Esophagus muscularis mucosa (tissue), 4 donors: ENCODE results near the gene NELL1. TPM values are rescaled to one million over a fixed set of nuclear protein-coding genes. Genes with fewer than 3 reads are reported as not detected.

Experiments
- DNase-seq: peaks from one replicate; pipeline ENCODE4 v3.0.0-alpha.2; 2017; ENCODE audit errors: extremely low spot score
- H3K27ac ChIP-seq, 4 donors: fragments of 200-600 bp; sonication (generic); replicated peaks in 1 of 4; 1 replicate in 3 of 4; 2 replicates in 1 of 4; pipeline ENCODE4 v1.5.1; 2016 to 2019; ENCODE audit warnings: mild to moderate bottlenecking in 1 of 4
- H3K27me3 ChIP-seq, 4 donors: fragments of 200-600 bp; sonication (generic); one replicate each; pipeline versions ENCODE4 v1.5.1 to v1.6.0; 2016 to 2019
- H3K36me3 ChIP-seq, 4 donors: fragments of 200-600 bp; sonication (generic); one replicate each; pipeline ENCODE4 v1.5.1; 2016 to 2019
- H3K4me1 ChIP-seq, 4 donors: fragments of 200-600 bp; sonication (generic); one replicate each; pipeline ENCODE4 v1.5.1; 2016 to 2019
- H3K4me3 ChIP-seq, 4 donors: fragments of 200-600 bp; sonication (generic); 1 replicate in 2 of 4; 2 replicates in 2 of 4; pipeline ENCODE4 v1.5.1; 2016 to 2019; ENCODE audit warnings: mild to moderate bottlenecking in 4 of 4, moderate library complexity in 1 of 4
- H3K9me3 ChIP-seq, 4 donors: fragments of 200-600 bp; sonication (generic); 1 replicate in 3 of 4; 2 replicates in 1 of 4; pipeline ENCODE4 v1.5.1; 2016 to 2019
- EP300 ChIP-seq: sonication (generic); formaldehyde crosslinking; IDR thresholded peaks from one replicate; pipeline ENCODE4 v1.6.1; 2017; ENCODE audit warnings: antibody characterized with exemption
- POLR2A ChIP-seq: fragments of 450-650 bp; IDR thresholded peaks from one replicate; pipeline ENCODE4 v1.6.1; 2017; ENCODE audit warnings: antibody characterized with exemption, moderate library complexity, mild to moderate bottlenecking, low read depth
- POLR2AphosphoS5 ChIP-seq, 2 donors: sonication (generic); formaldehyde crosslinking; IDR thresholded peaks; one replicate each; pipeline ENCODE4 v1.6.1; 2017; ENCODE audit warnings: antibody characterized with exemption in 2 of 2
- WGBS: methylation state at CpG from one replicate; pipeline ENCODE4 v1.1.5; 2018; 5-methylcytosine and 5-hydroxymethylcytosine counted together
- intact Hi-C: fragments of 100-400 bp; cut with DNase I; formaldehyde crosslinking; loops from one replicate; pipeline ENCODE4 v1.15.1; 2023
- small RNA-seq, 3 donors: library from RNA; depleted of rRNA; stranded (forward); fragments of <200 nt; gene quantifications; one replicate each; pipeline ENCODE3, GENCODE V24; 2016
- total RNA-seq, 4 donors: library from RNA; depleted of rRNA; stranded (reverse); fragments of >200 nt; gene quantifications; one replicate each; pipeline versions ENCODE4 v1.1.0 to v1.2.1, GENCODE V29; 2016
- TF ChIP-seq, protein P1 (sequence below), 3 experiments: fragments of 200-600 bp in 2 of 3; fragments of 450-650 bp in 1 of 3; sonication (generic) in 2 of 3; IDR thresholded peaks; one replicate each; pipeline ENCODE4 v1.5.1; 2017 to 2019; ENCODE audit warnings: antibody characterized with exemption in 3 of 3, mild to moderate bottlenecking in 2 of 3, moderate library complexity in 1 of 3

NELL1 gene
- total RNA-seq, 4 donors from 2014 or later, result 0.65 to 2.7 (median 0.90) TPM

DNA sequence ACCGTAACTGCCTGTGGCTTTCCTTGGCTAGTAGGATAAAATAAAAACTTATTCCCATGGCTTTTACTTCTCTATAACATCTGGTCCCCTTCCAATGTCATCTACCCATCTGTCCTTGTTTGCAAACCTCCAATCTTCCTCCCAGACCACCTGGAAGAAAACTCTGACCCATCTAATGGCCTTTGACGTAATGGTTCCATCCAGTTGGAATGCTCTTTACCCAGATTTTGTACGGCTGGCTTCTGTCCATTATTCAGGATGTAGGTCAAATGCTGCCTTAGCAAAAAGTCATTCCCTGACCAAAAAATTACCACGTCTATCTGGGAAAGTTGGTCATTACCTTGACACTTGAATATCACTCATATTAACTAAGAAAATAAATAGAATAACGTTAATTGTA lies 945.6 kb downstream of the NELL1 start:
- Histone ChIP-seq H3K4me3 (no peak overlapping the region), H3K4me1 (no peaks in the 10 kb centered on the region), H3K36me3 (no peaks in the 10 kb centered on the region), H3K9me3 (no peaks in the 10 kb centered on the region), H3K27ac (no peak overlapping the region), H3K27me3 (no peaks in the 10 kb centered on the region)
- 59% methylated on average over 5 of the region's 5 CpGs for WGBS
- DNase-seq, result no peak
- intact Hi-C loops, result no loop called here
- no peak for TF ChIP-seq POLR2AphosphoS5 (IDR thresholded peaks at IDR 0.05)
- no peak for TF ChIP-seq EP300
- TF ChIP-seq, protein P1, sequence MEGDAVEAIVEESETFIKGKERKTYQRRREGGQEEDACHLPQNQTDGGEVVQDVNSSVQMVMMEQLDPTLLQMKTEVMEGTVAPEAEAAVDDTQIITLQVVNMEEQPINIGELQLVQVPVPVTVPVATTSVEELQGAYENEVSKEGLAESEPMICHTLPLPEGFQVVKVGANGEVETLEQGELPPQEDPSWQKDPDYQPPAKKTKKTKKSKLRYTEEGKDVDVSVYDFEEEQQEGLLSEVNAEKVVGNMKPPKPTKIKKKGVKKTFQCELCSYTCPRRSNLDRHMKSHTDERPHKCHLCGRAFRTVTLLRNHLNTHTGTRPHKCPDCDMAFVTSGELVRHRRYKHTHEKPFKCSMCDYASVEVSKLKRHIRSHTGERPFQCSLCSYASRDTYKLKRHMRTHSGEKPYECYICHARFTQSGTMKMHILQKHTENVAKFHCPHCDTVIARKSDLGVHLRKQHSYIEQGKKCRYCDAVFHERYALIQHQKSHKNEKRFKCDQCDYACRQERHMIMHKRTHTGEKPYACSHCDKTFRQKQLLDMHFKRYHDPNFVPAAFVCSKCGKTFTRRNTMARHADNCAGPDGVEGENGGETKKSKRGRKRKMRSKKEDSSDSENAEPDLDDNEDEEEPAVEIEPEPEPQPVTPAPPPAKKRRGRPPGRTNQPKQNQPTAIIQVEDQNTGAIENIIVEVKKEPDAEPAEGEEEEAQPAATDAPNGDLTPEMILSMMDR (IDR thresholded peaks at IDR 0.05), result no peak
- TF ChIP-seq POLR2A, result no peak

DNA sequence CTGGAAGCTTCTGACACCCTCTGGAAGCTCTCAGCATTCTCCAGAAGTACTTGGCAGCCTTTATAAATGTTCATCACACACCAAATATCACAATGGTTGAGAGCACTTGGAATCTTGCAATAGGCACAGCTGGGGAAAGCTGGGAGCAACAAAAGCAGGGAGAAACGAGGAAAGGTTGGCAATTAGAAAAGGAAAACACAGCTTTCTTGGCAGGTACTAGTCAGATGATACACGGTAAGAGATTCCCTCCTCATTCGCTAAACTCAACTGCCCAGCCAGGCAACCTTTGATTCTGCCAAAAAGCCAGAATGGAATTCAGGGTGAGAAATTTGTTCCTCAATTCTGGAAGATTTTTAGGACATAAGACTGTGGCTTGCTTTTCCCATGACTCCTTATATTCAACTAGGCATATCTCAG lies 946.6 kb downstream of the NELL1 start:
- Histone ChIP-seq H3K27me3 (no peaks in the 10 kb centered on the region), H3K36me3 (no peaks in the 10 kb centered on the region), H3K4me1 (no peaks in the 10 kb centered on the region), H3K27ac (peak overlapping the region in 1 of 4 donors; percentile 10), H3K4me3 (no peak overlapping the region), H3K9me3 (no peaks in the 10 kb centered on the region)
- TF ChIP-seq POLR2AphosphoS5 (IDR thresholded peaks at IDR 0.05) (no peak), EP300 (no peak), POLR2A (no peak)
- TF ChIP-seq, protein P1 (IDR thresholded peaks at IDR 0.05), result no peak
- no peak for DNase-seq
- whole genome bisulfite sequencing, result 39% methylated on average over 3 of the region's 3 CpGs
- intact Hi-C loops, result no loop called here

DNA sequence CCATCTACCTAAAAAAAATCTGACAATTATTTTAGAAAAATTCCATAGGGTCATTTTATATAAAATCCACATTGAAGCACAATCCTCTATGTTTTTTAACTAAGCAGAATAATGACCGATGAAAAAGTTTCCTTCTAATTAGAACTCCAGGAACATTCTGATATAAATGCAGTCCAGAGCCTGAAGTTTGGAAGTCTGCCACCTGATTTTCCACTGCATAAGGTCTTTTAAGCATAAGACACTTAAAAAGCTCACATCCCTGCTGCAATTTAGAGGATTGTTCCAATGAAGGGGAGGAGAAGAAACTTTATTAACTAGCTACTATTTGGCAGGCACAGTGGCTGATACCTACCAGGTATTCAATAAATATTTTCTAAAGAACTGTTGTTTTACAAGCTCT lies 953.2 kb downstream of the NELL1 start:
- 47% methylated on average over 1 of the region's 1 CpG for WGBS
- H3K9me3 ChIP-seq, result no peaks in the 10 kb centered on the region
- DNase-seq, result no peak
- H3K36me3 ChIP-seq, result no peaks in the 10 kb centered on the region
- no peaks in the 10 kb centered on the region for H3K27me3 ChIP-seq
- no peak overlapping the region for H3K4me3 ChIP-seq
- intact Hi-C loops, result no loop called here
- TF ChIP-seq EP300 (no peak), POLR2AphosphoS5 (IDR thresholded peaks at IDR 0.05) (no peak), POLR2A (no peak)
- TF ChIP-seq, protein P1 (IDR thresholded peaks at IDR 0.05), result no peak
- H3K27ac ChIP-seq, result no peak overlapping the region
- no peaks in the 10 kb centered on the region for H3K4me1 ChIP-seq

DNA sequence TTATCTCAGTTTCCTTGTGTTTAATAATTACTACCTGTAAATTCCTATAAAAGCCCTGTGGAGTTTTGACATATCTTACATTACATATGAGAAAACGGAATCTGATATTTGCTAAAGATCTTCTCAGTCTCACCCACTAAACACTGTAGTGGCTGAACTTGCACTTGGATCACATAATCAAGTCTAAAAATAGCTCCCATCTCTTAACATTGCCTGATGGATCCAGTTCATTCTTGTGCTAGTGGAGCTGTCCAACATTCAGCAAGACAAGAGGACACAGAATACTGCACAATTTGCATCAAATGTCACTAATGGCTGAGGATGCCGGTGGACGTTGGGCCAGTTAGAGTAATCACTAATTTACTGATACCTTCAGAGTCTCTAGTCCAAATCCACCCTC lies 953.6 kb downstream of the NELL1 start:
- 77% methylated on average over 3 of the region's 3 CpGs for WGBS
- H3K27me3 ChIP-seq, result no peaks in the 10 kb centered on the region
- intact Hi-C loops, result no loop called here
- H3K4me1 ChIP-seq, result no peaks in the 10 kb centered on the region
- no peak for TF ChIP-seq POLR2A
- no peak for TF ChIP-seq POLR2AphosphoS5 (IDR thresholded peaks at IDR 0.05)
- TF ChIP-seq EP300, result no peak
- TF ChIP-seq, protein P1 (IDR thresholded peaks at IDR 0.05), result no peak
- no peak for DNase-seq
- H3K36me3 ChIP-seq, result no peaks in the 10 kb centered on the region
- no peak overlapping the region for H3K4me3 ChIP-seq
- H3K27ac ChIP-seq, result no peak overlapping the region
- no peaks in the 10 kb centered on the region for H3K9me3 ChIP-seq

Small RNA genes within 50 kb of the gene (small RNA-seq; reads per million reads assigned to genes)
- gene RNA5SP336 (285 to 1,780 (median 373) reads per million in 3 donors), gene RNA5SP337 (0 reads per million in 3 donors)

Other genes with a start within 250 kb of the NELL1 start
- not detected for gene SLC6A5, start 70.0 kb upstream of the NELL1 start, total RNA-seq